Fibroblast of the conjunctiva (primary cell): ENCODE measurements around the gene SLC39A10.
"Not testable (repeated sequence)": the region's sequence is repeated elsewhere in the genome, so short reads cannot be mapped to it uniquely, and the experiment has no call there.

Experiments
- DNase-seq: peaks from one replicate; pipeline ENCODE4 v3.0.0-alpha.2; 2010; ENCODE audit warnings: low read depth

SLC39A10 gene

GRCh38 chr2:195644708-195645107 is 12.3 kb upstream of the SLC39A10 start:
- not testable (repeated sequence) for DNase-seq

- no peak for DNase-seq
Measured at GRCh38 chr2:195645413-195645812, 11.6 kb upstream of the SLC39A10 start.

GRCh38 chr2:195646424-195646823 is 10.6 kb upstream of the SLC39A10 start:
- DNase-seq = no peak

- DNase-seq = no peak
Measured at GRCh38 chr2:195647302-195647701, 9.7 kb upstream of the SLC39A10 start.

GRCh38 chr2:195648370-195648769 is 8.7 kb upstream of the SLC39A10 start:
- not testable (repeated sequence) for DNase-seq

- no peak for DNase-seq
Measured at GRCh38 chr2:195648787-195649186, 8.2 kb upstream of the SLC39A10 start.

GRCh38 chr2:195649629-195650190 is 7.3 kb upstream of the SLC39A10 start:
- DNase-seq = no peak

GRCh38 chr2:195651046-195651445 is 6.0 kb upstream of the SLC39A10 start:
- DNase-seq = no peak

GRCh38 chr2:195652911-195653310 is 4.1 kb upstream of the SLC39A10 start:
- no peak for DNase-seq

- no peak for DNase-seq
Measured at GRCh38 chr2:195656161-195656858, 716 bp upstream of the SLC39A10 start.

- peak; percentile 61 for DNase-seq
Measured at GRCh38 chr2:195657634-195658540, 861 bp downstream of the SLC39A10 start.

GRCh38 chr2:195658541-195658890 is 1.5 kb downstream of the SLC39A10 start:
- DNase-seq = peak; percentile 55

- DNase-seq = no peak
Measured at GRCh38 chr2:195659114-195659513, 2.1 kb downstream of the SLC39A10 start.

GRCh38 chr2:195659982-195660890 is 3.2 kb downstream of the SLC39A10 start:
- DNase-seq = peak; percentile 60

GRCh38 chr2:195662138-195662537 is 5.1 kb downstream of the SLC39A10 start:
- DNase-seq = no peak

- DNase-seq = no peak
Measured at GRCh38 chr2:195663007-195663406, 6.0 kb downstream of the SLC39A10 start.

GRCh38 chr2:195664528-195664927 is 7.5 kb downstream of the SLC39A10 start:
- DNase-seq = peak; percentile 8

- not testable (repeated sequence) for DNase-seq
Measured at GRCh38 chr2:195665153-195665552, 8.1 kb downstream of the SLC39A10 start.

- no peak for DNase-seq
Measured at GRCh38 chr2:195666113-195666712, 9.2 kb downstream of the SLC39A10 start.

GRCh38 chr2:195667974-195668373 is 10.9 kb downstream of the SLC39A10 start:
- DNase-seq = no peak

- no peak for DNase-seq
Measured at GRCh38 chr2:195670191-195670590, 13.2 kb downstream of the SLC39A10 start.
